GM12878 (cell line): ENCODE measurements around the gene TTYH3. TPM values are rescaled to one million over a fixed set of nuclear protein-coding genes. Genes with fewer than 3 reads are reported as not detected.

Experiments used
- ATAC-seq: fragments of 200-7000 bp; cut with Tn5 transposase; 3 replicates; pipeline ENCODE4 v1.9.1; 2020; ENCODE audit warnings: mild to moderate bottlenecking, moderate library complexity
- BruUV-seq: library from RNA; stranded (reverse); fragments of 400-500 nt; replicated peaks from 2 replicates; lab custom pipeline; 2021; lab: Mats Ljungman, UMichigan
- CTCF ChIA-PET: fragments of 300-600 bp; sonication (Branson Sonifier 250); formaldehyde crosslinking; extraction: SDS; loops from one replicate; lab custom pipeline; 2021; ENCODE audit warnings: inconsistent platforms; lab: Yijun Ruan, JAX
- POLR2A ChIA-PET: fragments of 350-600 bp; formaldehyde crosslinking; extraction: SDS; loops from one replicate; lab custom pipeline; 2021; ENCODE audit warnings: inconsistent platforms; lab: Charles Lee
- RAD21 ChIA-PET: fragments of 300-600 bp; sonication (Branson Sonifier 250); formaldehyde crosslinking; loops from one replicate; lab custom pipeline; 2023; ENCODE audit warnings: antibody characterized with exemption; ENCODE audit not compliant: unreplicated experiment; lab: Charles Lee
- SMC1A ChIA-PET: fragments of 300-600 bp; sonication (Branson Sonifier 250); formaldehyde crosslinking; loops from one replicate; lab custom pipeline; 2023; ENCODE audit not compliant: unreplicated experiment, uncharacterized antibody; lab: Charles Lee
- DNase-seq: peaks from one replicate; pipeline ENCODE4 v3.0.0-alpha.2; 2011; ENCODE audit warnings: low read depth, low spot score
- FAIRE-seq: peaks from 3 replicates; lab custom pipeline; 2011; peaks lifted over from hg19 to GRCh38; lab: Jason Lieb, UNC
- H2AFZ ChIP-seq: 2 replicates; pipeline ENCODE4 v1.6.0; 2011; ENCODE audit warnings: low read depth, low read length, control low read depth; ENCODE audit not compliant: control insufficient read depth
- H3K27ac ChIP-seq: 2 replicates; pipeline ENCODE4 v1.5.1; 2011; ENCODE audit warnings: control low read depth; ENCODE audit not compliant: control insufficient read depth, insufficient read depth
- H3K27me3 ChIP-seq, 2 experiments: replicated peaks in 1 of 2; 2 replicates each; pipeline versions ENCODE4 v1.6.0 to v1.6.1; 2011; ENCODE audit warnings: low read length in 1 of 2; ENCODE audit not compliant: control insufficient read depth in 2 of 2, insufficient read depth in 2 of 2
- H3K36me3 ChIP-seq, 2 experiments: 2 replicates each; pipeline ENCODE4 v1.5.1; 2011; ENCODE audit warnings: low read length in 1 of 2; ENCODE audit not compliant: control insufficient read depth in 2 of 2, insufficient read depth in 2 of 2
- H3K4me1 ChIP-seq: 2 replicates; pipeline ENCODE4 v1.6.1; 2011; ENCODE audit warnings: mild to moderate bottlenecking, low read length, moderate library complexity, mixed read lengths; ENCODE audit not compliant: control insufficient read depth, insufficient read depth
- H3K4me2 ChIP-seq: 2 replicates; pipeline ENCODE4 v1.6.0; 2011; ENCODE audit warnings: control low read depth; ENCODE audit not compliant: control insufficient read depth, insufficient read depth
- H3K4me3 ChIP-seq: fragments of 200-600 bp; sonication (generic); 2 replicates; pipeline ENCODE4 v1.5.1; 2016
- H3K79me2 ChIP-seq: 2 replicates; pipeline ENCODE4 v1.6.0; 2011; ENCODE audit warnings: low read length; ENCODE audit not compliant: control insufficient read depth, insufficient read depth
- H3K9ac ChIP-seq: 2 replicates; pipeline ENCODE4 v1.8.0; 2011; ENCODE audit warnings: low read length, control low read depth, mixed read lengths; ENCODE audit not compliant: control insufficient read depth, insufficient read depth
- H3K9me3 ChIP-seq: replicated peaks from 3 replicates; pipeline ENCODE4 v1.5.1; 2011; ENCODE audit warnings: mild to moderate bottlenecking, low read length; ENCODE audit not compliant: control insufficient read depth, insufficient read depth
- H4K20me1 ChIP-seq: 2 replicates; pipeline ENCODE4 v1.6.0; 2011; ENCODE audit not compliant: control insufficient read depth, insufficient read depth
- BCLAF1 ChIP-seq: fragments of 450-650 bp; IDR thresholded peaks from 2 replicates; pipeline ENCODE4 v1.6.1; 2017; ENCODE audit warnings: antibody characterized with exemption, mild to moderate bottlenecking, moderate library complexity
- CBX5 ChIP-seq: sonication (generic); IDR thresholded peaks from 2 replicates; pipeline ENCODE4 v1.6.1; 2016; ENCODE audit warnings: low read depth, moderate library complexity, mild to moderate bottlenecking, inconsistent platforms
- EED ChIP-seq: sonication (generic); IDR thresholded peaks from 2 replicates; pipeline ENCODE4 v1.6.1; 2016; ENCODE audit warnings: antibody characterized with exemption, low read depth
- EGR1 ChIP-seq, 2 experiments: IDR thresholded peaks; 1 replicate in 1 of 2; 2 replicates in 1 of 2; pipeline ENCODE4 v1.6.1; 2011 to 2012; ENCODE audit warnings: low read depth in 2 of 2, low read length in 2 of 2, borderline replicate concordance in 1 of 2, mild to moderate bottlenecking in 1 of 2, moderate library complexity in 1 of 2
- IRF3 ChIP-seq: fragments of 450-650 bp; IDR thresholded peaks from 2 replicates; pipeline ENCODE4 v1.6.1; 2014; ENCODE audit warnings: mild to moderate bottlenecking
- WGBS: methylation state at CpG from one replicate; pipeline ENCODE4 v1.1.6; 2016; ENCODE audit warnings: low lambda C conversion rate; ENCODE audit not compliant: insufficient replicate concordance, insufficient coverage; ENCODE audit errors: missing lambda C conversion rate; 5-methylcytosine and 5-hydroxymethylcytosine counted together
- in situ Hi-C: fragments of 300-500 bp; cut with MboI; formaldehyde crosslinking; loops from 9 replicates; pipeline ENCODE4 v1.14.3; 2018; ENCODE audit warnings: mixed read lengths
- intact Hi-C: fragments of 100-400 bp; cut with micrococcal nuclease; formaldehyde crosslinking; loops from one replicate; pipeline ENCODE4 v1.14.2; 2022; ENCODE audit not compliant: unreplicated experiment
- polyA plus RNA-seq, 11 experiments: library from polyadenylated mRNA; depleted of rRNA in 4 of 11; unstranded in 6 of 11; stranded (reverse) in 5 of 11; fragments of >200 nt; fragmentation: Nextera tagmentation in 4 of 11; fragmentation: Illumina TruSeq in 1 of 11; extraction: Ambion mirVana in 4 of 11; extraction: Trizol in 1 of 11; gene quantifications; 1 replicate in 1 of 11; 2 replicates in 10 of 11; pipeline versions ENCODE4 v1.2.1 to v1.2.3, GENCODE V29; 2011 to 2016; ENCODE audit warnings: inconsistent platforms in 2 of 11, missing spikeins in 2 of 11, low read depth in 1 of 11
- total RNA-seq, 4 experiments: library from RNA; depleted of rRNA in 3 of 4; stranded (reverse); fragments of >200 nt in 3 of 4; fragmentation: Illumina TruSeq in 1 of 4; extraction: Trizol in 1 of 4; gene quantifications; 2 replicates each; pipeline versions ENCODE4 v1.2.1 to v1.2.3, GENCODE V29; 2013 to 2021
- TF ChIP-seq, protein P1 (sequence below): IDR thresholded peaks from 2 replicates; pipeline ENCODE4 v1.6.1; 2012; ENCODE audit warnings: mild to moderate bottlenecking, low read depth, low read length

TTYH3 gene
- total and polyA plus RNA-seq, 10 of the 15 experiments (the other 5 are each of a cell fraction or from before 2014, with no cell fraction given) = 0.79 to 71.4 (median 10.5) TPM

DNA sequence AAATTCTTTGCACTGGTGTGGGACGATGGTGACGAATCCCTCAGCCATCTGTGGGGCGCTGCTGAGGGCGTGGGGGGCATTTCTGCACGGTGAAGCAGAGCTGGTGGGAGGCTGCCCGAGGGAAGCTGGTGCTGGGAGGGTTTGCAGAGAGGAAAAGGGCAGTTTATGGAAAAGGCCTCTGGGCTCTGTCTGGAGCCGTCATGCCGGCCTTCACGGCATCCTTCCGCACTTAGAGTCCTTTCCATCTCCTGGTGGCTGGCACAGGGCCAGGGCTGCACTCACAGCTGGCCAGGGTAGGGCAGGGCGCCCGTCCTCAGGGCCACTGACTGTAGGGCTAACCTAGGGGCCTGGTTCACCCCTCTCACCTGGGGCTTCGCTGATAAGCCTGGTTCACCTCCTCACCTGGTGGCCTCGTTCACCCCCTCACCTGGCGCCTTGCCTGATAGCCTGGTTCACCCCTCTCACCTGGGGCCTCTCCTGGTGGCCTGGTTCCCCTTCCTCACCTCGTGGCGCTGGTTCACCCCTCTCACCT, 55.6 kb downstream of the TTYH3 start:
- RAD21 ChIA-PET = interaction anchor here (2.8 kb wide), 1 partner anchor 22 kb away, joined by 6 read pairs; no protein-coding TSS in a partner anchor
- SMC1A ChIA-PET = interaction anchor here (5.8 kb wide), 2 partner anchors 11 to 23 kb away, joined by 41 to 49 read pairs; no protein-coding TSS in a partner anchor
- Histone ChIP-seq H3K27me3 (peaks cover 3 to 7% of the 10 kb centered on the region in 2 experiments; a peak in 3 of 4 replicates), H3K79me2 (no peaks in the 10 kb centered on the region), H3K36me3 (no peaks in the 10 kb centered on the region), H3K9me3 (no peaks in the 10 kb centered on the region), H4K20me1 (no peaks in the 10 kb centered on the region; the same call in 1 of the 2 replicates), H3K4me2 (peak overlapping the region; percentile 99; the same call in 1 of the 2 replicates), H3K4me1 (peaks cover 27% of the 10 kb centered on the region), H3K4me3 (no peak overlapping the region), H2AFZ (no peak overlapping the region), H3K27ac (no peak overlapping the region), H3K9ac (no peak overlapping the region)
- ATAC-seq = no peak
- intact Hi-C loops (no loop called here), in situ Hi-C loops (no loop called here)
- no peak for TF ChIP-seq EED
- TF ChIP-seq BCLAF1 = no peak
- no peak for TF ChIP-seq IRF3
- no peak for TF ChIP-seq EGR1 (IDR thresholded peaks at IDR 0.05; ENCODE audit: borderline replicate concordance in 1 of 2, low read depth in 2 of 2, low read length in 2 of 2)
- no peak for TF ChIP-seq CBX5
- TF ChIP-seq, protein P1, sequence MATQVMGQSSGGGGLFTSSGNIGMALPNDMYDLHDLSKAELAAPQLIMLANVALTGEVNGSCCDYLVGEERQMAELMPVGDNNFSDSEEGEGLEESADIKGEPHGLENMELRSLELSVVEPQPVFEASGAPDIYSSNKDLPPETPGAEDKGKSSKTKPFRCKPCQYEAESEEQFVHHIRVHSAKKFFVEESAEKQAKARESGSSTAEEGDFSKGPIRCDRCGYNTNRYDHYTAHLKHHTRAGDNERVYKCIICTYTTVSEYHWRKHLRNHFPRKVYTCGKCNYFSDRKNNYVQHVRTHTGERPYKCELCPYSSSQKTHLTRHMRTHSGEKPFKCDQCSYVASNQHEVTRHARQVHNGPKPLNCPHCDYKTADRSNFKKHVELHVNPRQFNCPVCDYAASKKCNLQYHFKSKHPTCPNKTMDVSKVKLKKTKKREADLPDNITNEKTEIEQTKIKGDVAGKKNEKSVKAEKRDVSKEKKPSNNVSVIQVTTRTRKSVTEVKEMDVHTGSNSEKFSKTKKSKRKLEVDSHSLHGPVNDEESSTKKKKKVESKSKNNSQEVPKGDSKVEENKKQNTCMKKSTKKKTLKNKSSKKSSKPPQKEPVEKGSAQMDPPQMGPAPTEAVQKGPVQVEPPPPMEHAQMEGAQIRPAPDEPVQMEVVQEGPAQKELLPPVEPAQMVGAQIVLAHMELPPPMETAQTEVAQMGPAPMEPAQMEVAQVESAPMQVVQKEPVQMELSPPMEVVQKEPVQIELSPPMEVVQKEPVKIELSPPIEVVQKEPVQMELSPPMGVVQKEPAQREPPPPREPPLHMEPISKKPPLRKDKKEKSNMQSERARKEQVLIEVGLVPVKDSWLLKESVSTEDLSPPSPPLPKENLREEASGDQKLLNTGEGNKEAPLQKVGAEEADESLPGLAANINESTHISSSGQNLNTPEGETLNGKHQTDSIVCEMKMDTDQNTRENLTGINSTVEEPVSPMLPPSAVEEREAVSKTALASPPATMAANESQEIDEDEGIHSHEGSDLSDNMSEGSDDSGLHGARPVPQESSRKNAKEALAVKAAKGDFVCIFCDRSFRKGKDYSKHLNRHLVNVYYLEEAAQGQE = no peak
- FAIRE-seq = no peak
- CTCF ChIA-PET = interaction anchor here (3.2 kb wide), 1 partner anchor 22 kb away, joined by 17 read pairs; no protein-coding TSS in a partner anchor
- DNase-seq = no peak
- POLR2A ChIA-PET = interaction anchor here (2.8 kb wide), 1 partner anchor 22 kb away, joined by 17 read pairs; no protein-coding TSS in a partner anchor
- no TSS peak for BruUV-seq
- 47% methylated on average over 17 of the region's 17 CpGs for WGBS
